ENCODE measurements around the gene ADCY7.

DNA sequence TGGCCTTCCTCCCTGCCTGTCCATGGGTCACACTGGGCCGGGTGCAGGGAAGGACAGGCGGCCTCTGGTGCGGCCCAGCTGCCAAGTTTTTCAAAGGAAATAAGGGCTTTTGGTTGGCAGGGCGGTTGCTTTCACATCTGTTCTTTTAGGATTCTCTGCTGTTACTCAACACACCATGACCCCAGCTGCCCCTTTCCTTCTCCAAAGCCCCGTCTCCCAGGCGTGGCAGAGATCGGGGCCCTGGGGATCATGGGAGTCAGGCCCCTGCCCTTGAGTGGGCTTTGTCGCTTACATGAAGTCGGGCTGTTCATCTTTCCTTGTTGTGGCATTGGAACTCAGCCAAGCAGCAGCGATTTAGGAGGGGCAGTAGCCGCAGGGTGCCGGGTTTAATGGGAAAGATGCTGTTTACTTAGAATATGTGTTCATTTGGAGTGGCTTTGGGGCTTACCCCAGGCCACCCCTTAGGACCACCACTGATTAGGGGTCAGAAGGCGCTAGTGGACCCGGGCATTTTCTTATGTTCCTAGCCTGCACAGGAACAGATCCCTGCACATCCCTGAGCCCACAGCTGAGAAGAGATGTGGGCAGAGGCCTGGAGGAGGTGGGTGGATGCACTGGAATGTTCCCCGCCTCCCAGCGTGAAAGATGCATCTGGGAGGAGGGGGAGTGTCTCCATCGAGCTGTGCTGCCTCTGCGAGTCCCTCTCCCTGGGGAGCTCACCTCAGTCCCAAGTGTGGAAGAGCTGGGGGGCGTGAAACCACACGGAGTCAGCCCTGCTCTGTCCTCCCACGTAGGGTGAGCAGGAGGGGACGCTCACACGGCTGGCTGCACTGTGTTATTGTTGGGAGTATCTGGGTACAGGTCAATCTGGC is 6.8 kb upstream of the ADCY7 start:
- TF ChIP-seq GABPA (IDR thresholded peaks at IDR 0.05; ENCODE audit: low read depth), result no peak
- TF ChIP-seq, protein P1, sequence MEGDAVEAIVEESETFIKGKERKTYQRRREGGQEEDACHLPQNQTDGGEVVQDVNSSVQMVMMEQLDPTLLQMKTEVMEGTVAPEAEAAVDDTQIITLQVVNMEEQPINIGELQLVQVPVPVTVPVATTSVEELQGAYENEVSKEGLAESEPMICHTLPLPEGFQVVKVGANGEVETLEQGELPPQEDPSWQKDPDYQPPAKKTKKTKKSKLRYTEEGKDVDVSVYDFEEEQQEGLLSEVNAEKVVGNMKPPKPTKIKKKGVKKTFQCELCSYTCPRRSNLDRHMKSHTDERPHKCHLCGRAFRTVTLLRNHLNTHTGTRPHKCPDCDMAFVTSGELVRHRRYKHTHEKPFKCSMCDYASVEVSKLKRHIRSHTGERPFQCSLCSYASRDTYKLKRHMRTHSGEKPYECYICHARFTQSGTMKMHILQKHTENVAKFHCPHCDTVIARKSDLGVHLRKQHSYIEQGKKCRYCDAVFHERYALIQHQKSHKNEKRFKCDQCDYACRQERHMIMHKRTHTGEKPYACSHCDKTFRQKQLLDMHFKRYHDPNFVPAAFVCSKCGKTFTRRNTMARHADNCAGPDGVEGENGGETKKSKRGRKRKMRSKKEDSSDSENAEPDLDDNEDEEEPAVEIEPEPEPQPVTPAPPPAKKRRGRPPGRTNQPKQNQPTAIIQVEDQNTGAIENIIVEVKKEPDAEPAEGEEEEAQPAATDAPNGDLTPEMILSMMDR (IDR thresholded peaks at IDR 0.05; ENCODE audit: insufficient read depth, low read length), result no peak
- TF ChIP-seq, protein P2, sequence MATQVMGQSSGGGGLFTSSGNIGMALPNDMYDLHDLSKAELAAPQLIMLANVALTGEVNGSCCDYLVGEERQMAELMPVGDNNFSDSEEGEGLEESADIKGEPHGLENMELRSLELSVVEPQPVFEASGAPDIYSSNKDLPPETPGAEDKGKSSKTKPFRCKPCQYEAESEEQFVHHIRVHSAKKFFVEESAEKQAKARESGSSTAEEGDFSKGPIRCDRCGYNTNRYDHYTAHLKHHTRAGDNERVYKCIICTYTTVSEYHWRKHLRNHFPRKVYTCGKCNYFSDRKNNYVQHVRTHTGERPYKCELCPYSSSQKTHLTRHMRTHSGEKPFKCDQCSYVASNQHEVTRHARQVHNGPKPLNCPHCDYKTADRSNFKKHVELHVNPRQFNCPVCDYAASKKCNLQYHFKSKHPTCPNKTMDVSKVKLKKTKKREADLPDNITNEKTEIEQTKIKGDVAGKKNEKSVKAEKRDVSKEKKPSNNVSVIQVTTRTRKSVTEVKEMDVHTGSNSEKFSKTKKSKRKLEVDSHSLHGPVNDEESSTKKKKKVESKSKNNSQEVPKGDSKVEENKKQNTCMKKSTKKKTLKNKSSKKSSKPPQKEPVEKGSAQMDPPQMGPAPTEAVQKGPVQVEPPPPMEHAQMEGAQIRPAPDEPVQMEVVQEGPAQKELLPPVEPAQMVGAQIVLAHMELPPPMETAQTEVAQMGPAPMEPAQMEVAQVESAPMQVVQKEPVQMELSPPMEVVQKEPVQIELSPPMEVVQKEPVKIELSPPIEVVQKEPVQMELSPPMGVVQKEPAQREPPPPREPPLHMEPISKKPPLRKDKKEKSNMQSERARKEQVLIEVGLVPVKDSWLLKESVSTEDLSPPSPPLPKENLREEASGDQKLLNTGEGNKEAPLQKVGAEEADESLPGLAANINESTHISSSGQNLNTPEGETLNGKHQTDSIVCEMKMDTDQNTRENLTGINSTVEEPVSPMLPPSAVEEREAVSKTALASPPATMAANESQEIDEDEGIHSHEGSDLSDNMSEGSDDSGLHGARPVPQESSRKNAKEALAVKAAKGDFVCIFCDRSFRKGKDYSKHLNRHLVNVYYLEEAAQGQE (IDR thresholded peaks at IDR 0.05; ENCODE audit: insufficient replicate concordance, low read depth), result no peak
- TF ChIP-seq POLR2AphosphoS5 (IDR thresholded peaks at IDR 0.05; ENCODE audit: low read depth), result no peak
